Activated B cell treated with CpG ODN at 0.5 μM for 24 hours (primary cell): ENCODE measurements around the gene FBXO44. TPM values are rescaled to one million over a fixed set of nuclear protein-coding genes. Genes with fewer than 3 reads are reported as not detected.

Source experiments
- ATAC-seq: fragments of 200-7000 bp; cut with Tn5 transposase; one replicate; pipeline ENCODE4 v1.10.0; 2021; ENCODE audit warnings: low read depth, mild to moderate bottlenecking, moderate library complexity
- CTCF ChIA-PET: fragments of 350-600 bp; sonication (Branson Sonifier 250); formaldehyde crosslinking; loops from one replicate; lab custom pipeline; 2021; ENCODE audit warnings: antibody characterized with exemption; lab: Charles Lee
- POLR2A ChIA-PET: fragments of 350-600 bp; sonication (Branson Sonifier 250); formaldehyde crosslinking; loops from one replicate; lab custom pipeline; 2021; ENCODE audit warnings: antibody characterized with exemption; lab: Charles Lee
- DNase-seq: peaks from one replicate; pipeline ENCODE4 v3.0.0; 2022
- H3K27ac Mint-ChIP-seq: one replicate; pipeline ENCODE4 v1.8.0; 2020; ENCODE audit warnings: mixed read lengths
- H3K27me3 Mint-ChIP-seq: one replicate; pipeline ENCODE4 v1.8.0; 2021; ENCODE audit warnings: mixed read lengths
- H3K36me3 Mint-ChIP-seq: one replicate; pipeline ENCODE4 v1.8.0; 2021; ENCODE audit warnings: low read depth, mixed read lengths
- H3K4me1 Mint-ChIP-seq: one replicate; pipeline ENCODE4 v1.8.0; 2021; ENCODE audit warnings: mixed read lengths
- H3K4me3 Mint-ChIP-seq: one replicate; pipeline ENCODE4 v1.8.0; 2020; ENCODE audit warnings: mild to moderate bottlenecking, mixed read lengths
- H3K9me3 Mint-ChIP-seq: one replicate; pipeline ENCODE4 v1.8.0; 2020; ENCODE audit warnings: mixed read lengths
- CTCF ChIP-seq: fragments of 200-600 bp; IDR thresholded peaks from one replicate; pipeline ENCODE4 v1.8.0; 2022; ENCODE audit warnings: antibody characterized with exemption, mild to moderate bottlenecking
- intact Hi-C: fragments of 100-400 bp; cut with micrococcal nuclease; formaldehyde crosslinking; loops from one replicate; pipeline ENCODE4 v1.15.1; 2024
- total RNA-seq: library from RNA; stranded (reverse); gene quantifications from 2 replicates; pipeline ENCODE4 v1.2.3, GENCODE V29; 2022

The FBXO44 gene
- total RNA-seq, 1 donor from 2014 or later = 27.2 TPM

- CTCF ChIA-PET = interaction anchor here (0.9 to 5.8 kb wide), 13 partner anchors 21 to 606 kb away, joined by 3 to 101 read pairs (median 7); partner anchors contain the start of gene FBXO6
- Mint-ChIP-seq H3K27me3 (peaks cover 5% of the 10 kb centered on the region), H3K36me3 (no peaks in the 10 kb centered on the region), H3K4me1 (peaks cover 1% of the 10 kb centered on the region), H3K27ac (no peak overlapping the region), H3K9me3 (no peaks in the 10 kb centered on the region), H3K4me3 (no peak overlapping the region)
- POLR2A ChIA-PET = interaction anchor here (0.6 to 0.7 kb wide), 4 partner anchors 8 to 215 kb away, joined by 3 to 6 read pairs (median 4); no protein-coding TSS in a partner anchor
- ATAC-seq (no peak), DNase-seq (no peak)
- intact Hi-C loops = loop anchor here (2.0 kb wide), 1 partner anchor 165 kb away; the partner anchor contains the start of gene DISP3
- TF ChIP-seq CTCF = no peak
Measured at GRCh38 chr1:11643782-11644181, 10.9 kb upstream of the FBXO44 start.

- ChIA-PET CTCF (interaction anchor here (0.8 to 5.8 kb wide), 12 partner anchors 10 to 607 kb away, joined by 3 to 101 read pairs (median 5); partner anchors contain the start of gene FBXO6), POLR2A (interaction anchor here (0.9 to 1.3 kb wide), 2 partner anchors 86 to 372 kb away, joined by 4 read pairs; no protein-coding TSS in a partner anchor)
- intact Hi-C loops = no loop called here
- Mint-ChIP-seq H3K4me3 (no peak overlapping the region), H3K4me1 (peaks cover 12% of the 10 kb centered on the region), H3K27ac (no peak overlapping the region), H3K9me3 (no peaks in the 10 kb centered on the region), H3K36me3 (no peaks in the 10 kb centered on the region), H3K27me3 (peaks cover 2% of the 10 kb centered on the region)
- ATAC-seq (no peak), DNase-seq (no peak)
- no peak for TF ChIP-seq CTCF
Measured at GRCh38 chr1:11645270-11645669, 9.4 kb upstream of the FBXO44 start.

GRCh38 chr1:11645670-11646265 lies 8.9 kb upstream of the FBXO44 start:
- peak; percentile 48 for ATAC-seq
- no peak overlapping the region for H3K27ac Mint-ChIP-seq
- no peak for TF ChIP-seq CTCF
- peaks cover 15% of the 10 kb centered on the region for H3K4me1 Mint-ChIP-seq
- ChIA-PET CTCF (interaction anchor here (0.8 to 5.8 kb wide), 9 partner anchors 10 to 608 kb away, joined by 3 to 101 read pairs (median 6); partner anchors contain the start of gene FBXO6), POLR2A (interaction anchor here (0.9 to 1.3 kb wide), 2 partner anchors 85 to 372 kb away, joined by 4 read pairs; no protein-coding TSS in a partner anchor)
- intact Hi-C loops = no loop called here
- H3K4me3 Mint-ChIP-seq = no peak overlapping the region
- peaks cover 2% of the 10 kb centered on the region for H3K27me3 Mint-ChIP-seq
- no peaks in the 10 kb centered on the region for H3K36me3 Mint-ChIP-seq
- DNase-seq = peak; percentile 66
- no peaks in the 10 kb centered on the region for H3K9me3 Mint-ChIP-seq

- Mint-ChIP-seq H3K27ac (no peak overlapping the region), H3K36me3 (no peaks in the 10 kb centered on the region), H3K27me3 (peaks cover 2% of the 10 kb centered on the region), H3K4me3 (no peak overlapping the region), H3K4me1 (peaks cover 21% of the 10 kb centered on the region), H3K9me3 (no peaks in the 10 kb centered on the region)
- DNase-seq (no peak), ATAC-seq (no peak)
- ChIA-PET POLR2A (interaction anchor here (0.9 to 1.3 kb wide), 2 partner anchors 85 to 373 kb away, joined by 4 read pairs; no protein-coding TSS in a partner anchor), CTCF (interaction anchor here (0.8 to 5.8 kb wide), 8 partner anchors 14 to 608 kb away, joined by 3 to 101 read pairs (median 6); partner anchors contain the start of gene FBXO6)
- intact Hi-C loops = no loop called here
- no peak for TF ChIP-seq CTCF
Measured at GRCh38 chr1:11646317-11646716, 8.4 kb upstream of the FBXO44 start.

GRCh38 chr1:11647333-11647732 lies 7.3 kb upstream of the FBXO44 start:
- no peaks in the 10 kb centered on the region for H3K36me3 Mint-ChIP-seq
- ChIA-PET CTCF (interaction anchor here (1.0 to 7.3 kb wide), 3 partner anchors 68 to 609 kb away, joined by 3 to 74 read pairs (median 13); no protein-coding TSS in a partner anchor), POLR2A (no interaction called here)
- peaks cover 2% of the 10 kb centered on the region for H3K27me3 Mint-ChIP-seq
- H3K27ac Mint-ChIP-seq = no peak overlapping the region
- no peak for TF ChIP-seq CTCF
- ATAC-seq = no peak
- H3K9me3 Mint-ChIP-seq = no peaks in the 10 kb centered on the region
- DNase-seq = no peak
- intact Hi-C loops = no loop called here
- H3K4me1 Mint-ChIP-seq = peaks cover 22% of the 10 kb centered on the region
- no peak overlapping the region for H3K4me3 Mint-ChIP-seq
